Measurements from ENCODE around the gene SHROOM3.

The SHROOM3 gene

DNA sequence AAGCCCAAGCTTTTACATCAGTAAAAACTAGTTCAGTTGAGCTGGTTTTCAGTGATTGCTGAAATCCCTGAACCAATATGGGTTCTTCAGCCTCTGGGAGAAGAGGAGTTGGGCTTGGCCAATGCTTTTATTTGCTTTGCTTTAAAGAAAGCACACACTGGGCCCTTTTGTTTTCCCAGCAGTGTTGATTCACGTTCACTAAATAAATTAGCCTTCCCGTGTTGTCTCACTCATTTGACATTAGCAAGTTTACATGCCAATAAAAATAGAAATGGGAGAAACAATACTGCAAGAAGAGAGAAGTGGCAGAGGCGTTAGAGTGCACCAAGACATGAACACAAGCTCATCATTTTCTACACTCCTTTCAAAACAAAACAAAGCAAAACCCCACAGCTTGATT, 136.2 kb downstream of the SHROOM3 start:
- no peak for DNase-seq

DNA sequence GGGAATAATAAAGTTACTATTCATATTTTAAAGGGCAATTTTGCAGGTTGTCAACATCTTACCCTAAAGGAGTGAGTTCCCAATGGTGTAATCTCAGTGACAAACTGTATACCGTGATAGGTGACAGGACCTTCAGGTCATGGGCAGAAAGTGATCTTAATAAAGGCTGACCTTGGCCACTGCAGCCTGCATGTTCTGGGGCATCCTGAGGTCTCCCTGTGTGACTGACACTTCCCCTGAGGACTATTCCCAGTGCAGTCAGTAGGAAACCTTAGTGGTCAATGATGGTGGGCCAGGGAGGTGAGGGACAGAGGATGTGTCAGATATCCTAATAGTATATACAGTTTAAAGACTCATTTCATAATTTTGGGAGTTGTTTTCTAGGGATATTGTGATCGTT, 137.2 kb downstream of the SHROOM3 start:
- no peak for DNase-seq

DNA sequence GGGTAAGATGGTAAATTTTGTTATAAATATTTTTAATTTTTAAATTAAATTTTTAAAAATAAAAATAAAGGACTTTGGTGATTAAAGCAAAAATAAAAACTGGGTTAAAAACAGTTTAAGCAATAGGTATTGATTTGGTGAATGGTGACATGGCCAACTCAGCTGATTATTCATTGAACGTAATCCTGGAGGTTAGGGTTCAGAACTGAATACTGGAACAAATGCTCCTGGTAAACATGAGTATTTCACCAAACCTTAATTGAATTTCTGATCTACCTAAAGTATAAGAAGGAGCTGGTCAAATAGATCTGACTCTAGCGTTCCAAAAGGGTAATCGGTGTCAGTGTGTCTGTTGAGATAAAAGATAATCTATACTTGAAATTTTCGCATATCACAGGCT, 141.8 kb downstream of the SHROOM3 start:
- DNase-seq = no peak

DNA sequence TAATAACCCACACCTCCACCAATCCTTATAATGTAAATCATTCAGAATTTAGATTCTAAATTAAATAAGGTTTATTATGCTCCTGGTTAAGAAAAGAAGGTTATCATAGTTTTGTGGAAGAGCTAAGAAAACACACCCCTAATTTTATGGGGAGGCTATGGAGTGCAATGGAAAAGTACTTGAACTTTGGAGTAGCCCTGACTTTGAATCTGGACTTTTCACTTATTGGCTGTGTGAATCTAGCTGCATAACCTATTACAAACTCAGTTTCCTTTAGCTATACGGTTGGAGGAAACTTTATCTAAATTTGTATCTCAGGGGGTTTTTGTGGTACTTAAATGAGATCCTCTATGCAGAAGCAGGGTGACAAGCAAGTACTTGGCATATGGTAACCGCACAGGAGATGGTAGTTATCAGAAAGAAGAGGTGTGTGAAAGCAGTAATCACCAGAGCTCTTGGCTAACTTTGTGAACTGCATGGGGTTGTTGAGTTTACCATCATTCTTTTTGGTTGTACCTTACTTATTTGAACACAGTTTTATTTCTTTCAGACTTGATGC, 143.1 kb downstream of the SHROOM3 start:
- peak in 1 of 5 experiments; percentile 54 for DNase-seq

DNA sequence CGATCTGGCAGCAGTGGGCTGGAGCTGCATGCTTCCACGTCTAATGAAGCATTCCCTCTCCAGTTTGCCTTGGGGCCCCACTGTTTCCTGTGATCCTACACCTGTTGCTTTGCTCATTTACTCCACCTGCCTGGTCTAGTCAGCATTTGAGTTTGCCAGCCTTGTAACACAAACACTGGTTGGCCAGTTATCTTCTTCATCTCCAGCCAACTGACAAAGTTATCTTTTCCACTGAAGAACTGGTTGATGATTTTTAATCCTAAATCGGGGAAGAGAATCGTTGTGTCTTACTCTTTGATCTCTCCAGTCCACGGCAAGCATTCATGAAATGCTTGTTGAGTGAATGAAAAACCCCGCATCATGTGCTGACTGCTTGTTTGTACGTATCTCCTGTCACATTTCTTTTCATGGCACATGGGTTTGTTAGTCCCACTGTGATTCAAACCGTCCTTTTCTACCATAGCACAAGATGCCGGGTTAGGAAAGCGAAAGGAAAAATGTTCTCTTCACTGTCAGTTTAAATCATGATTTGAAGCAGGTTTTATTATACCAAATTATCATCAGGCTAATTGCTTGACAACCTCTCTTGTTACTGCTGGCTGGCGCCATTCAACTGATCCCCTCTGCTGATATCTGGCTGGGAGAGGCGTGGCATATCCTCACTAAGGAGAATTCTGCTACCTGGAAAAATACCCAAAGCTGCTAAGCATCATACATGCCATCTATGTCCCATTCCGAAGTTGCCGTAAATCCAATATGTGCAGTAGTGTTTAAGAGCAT, 144.8 kb downstream of the SHROOM3 start:
- DNase-seq = no peak

DNA sequence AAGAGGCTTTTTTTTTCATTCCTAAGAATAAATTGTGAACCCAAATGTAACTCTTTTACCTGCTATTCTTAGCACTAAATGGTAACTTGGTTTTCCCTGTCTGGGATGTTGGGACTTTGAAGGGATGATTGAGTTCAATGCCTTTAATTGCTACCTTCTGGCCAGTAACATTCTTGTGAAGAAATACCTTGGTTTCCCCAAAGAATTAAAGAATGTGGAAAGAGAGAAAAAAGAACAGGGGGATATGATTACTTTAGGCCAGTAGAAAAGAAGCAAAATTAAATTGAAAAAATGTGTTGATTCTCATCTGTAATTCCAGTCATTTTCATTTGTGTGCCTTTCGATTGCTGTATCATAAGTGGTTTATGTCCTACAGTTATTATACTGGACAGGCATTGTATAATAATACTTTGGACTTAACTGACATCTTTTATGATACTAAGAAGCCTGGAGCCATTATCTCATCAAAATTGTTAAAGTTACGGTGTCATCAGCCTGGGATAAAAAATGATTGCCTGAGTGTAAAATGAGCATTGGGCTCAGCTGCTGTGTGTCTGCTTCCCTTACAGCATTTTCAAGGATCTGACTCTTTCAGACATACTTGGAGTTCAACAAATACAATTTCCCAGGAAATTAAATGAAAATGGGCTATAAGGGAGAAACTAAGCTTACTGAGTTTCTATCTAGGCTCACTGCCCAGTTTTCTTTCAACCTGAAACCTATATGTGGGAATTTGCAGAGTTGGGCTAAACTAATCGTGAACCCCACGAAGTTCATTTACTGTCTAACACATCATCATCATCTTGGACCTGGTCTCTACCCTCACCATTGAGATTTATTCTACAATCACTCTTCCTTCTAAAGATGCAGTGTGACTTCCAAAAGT, 146.3 kb downstream of the SHROOM3 start:
- DNase-seq = no peak

DNA sequence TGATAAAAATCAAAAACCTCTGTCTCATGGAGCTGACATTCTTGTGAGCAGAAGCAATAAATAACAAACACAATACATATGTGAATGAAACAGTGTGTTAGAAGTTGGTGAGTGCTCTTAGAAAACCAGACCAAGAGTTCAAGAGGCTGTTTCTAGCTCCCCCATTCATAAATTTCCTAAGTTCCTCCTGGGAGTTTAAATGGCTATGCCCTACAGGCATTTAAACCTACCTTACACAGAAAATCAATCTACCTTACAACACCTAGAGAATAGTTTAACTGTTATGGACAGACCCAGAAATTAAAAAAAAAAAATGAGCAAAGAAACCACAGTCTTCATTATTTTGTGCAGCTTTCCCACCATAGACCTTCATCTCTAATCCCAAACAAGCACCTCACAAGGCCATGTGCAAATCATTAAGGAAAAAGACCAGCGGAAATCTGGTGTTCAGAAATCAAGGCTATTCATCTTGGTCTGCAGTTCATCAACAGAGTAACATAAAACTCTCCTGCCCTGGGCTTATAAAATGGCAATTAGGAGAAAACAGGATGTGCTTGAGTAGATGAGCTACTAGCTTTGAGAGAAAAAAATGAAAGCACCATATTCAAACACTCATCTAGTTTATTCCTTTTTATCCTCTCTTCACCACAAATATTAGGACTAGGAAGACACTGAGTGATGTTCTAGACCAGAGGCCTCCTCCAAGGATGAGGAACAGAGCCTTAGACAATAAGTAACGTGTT, 147.2 kb downstream of the SHROOM3 start:
- DNase-seq = no peak

DNA sequence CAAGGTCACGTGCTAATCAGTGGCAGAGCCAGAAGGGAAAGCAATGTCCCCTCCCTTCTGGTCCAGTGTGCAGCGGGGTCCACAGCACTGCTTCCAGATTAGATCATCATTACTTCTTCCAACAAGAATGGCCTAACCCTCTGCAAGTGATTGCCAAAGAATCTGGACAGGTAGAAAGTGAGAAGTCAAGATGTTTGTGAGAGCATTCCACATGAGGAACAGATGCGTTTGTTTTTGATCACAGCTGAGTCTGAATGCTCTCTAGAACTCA, 147.7 kb downstream of the SHROOM3 start:
- DNase-seq = no peak

DNA sequence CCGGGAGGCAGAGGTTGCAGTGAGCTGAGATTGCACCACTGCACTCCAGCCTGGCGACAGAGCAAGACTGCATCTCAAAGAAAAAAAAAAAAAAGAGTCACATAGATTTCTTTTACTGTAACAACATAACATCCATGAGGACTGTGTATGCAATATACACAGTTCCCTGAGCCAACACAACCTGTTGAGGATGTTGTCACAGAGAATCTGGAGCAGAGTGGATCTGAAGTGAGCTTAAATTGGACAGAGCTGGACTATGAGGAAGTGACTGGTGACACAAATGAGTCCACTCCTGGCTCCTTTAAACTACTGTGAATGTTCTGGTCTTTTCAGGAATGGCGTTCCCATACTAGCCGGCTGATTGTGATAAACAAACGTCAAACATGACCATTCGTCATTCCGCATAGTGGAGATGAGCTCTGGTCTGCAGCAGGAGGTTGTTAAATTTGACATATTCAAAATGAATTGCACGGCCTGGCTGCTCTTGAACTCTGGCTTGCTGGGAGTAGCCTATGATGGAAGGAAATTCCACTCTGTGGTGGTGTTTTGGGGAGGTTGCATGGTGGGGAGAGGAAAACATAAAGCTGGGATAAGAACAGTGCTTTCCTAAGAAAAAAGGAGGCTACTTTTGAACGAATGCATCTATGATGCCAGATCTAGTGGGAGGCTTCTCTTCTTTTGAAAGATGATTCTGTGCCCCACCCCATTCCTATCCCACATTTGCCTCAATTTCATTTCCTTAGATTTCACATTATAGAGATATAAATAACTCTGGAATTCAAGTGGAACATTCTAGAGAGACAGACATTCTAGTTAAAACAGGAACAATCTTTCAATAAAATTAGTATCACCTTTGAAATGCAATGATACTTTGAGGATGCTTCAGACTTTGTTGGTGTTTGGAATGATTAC, 149.5 kb downstream of the SHROOM3 start:
- DNase-seq = no peak

DNA sequence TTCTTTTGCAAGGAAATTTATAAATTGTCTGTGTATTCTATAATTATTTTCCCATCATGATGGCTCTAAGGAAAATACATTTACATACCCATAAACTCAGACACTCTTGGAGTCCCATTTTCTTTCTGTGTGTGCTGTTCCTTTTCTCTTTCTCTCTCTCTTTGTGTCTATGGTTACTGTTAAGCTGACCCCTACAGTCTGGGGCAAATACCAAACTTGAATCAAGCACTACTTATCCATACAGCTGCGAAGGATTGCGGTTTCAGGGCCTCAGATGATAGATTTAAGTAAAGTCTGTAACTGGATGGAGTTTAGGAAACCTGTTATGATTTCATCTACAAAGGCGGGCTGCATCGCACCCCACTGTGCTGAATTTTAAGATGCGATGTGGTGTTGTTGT, 150.2 kb downstream of the SHROOM3 start:
- DNase-seq = no peak

DNA sequence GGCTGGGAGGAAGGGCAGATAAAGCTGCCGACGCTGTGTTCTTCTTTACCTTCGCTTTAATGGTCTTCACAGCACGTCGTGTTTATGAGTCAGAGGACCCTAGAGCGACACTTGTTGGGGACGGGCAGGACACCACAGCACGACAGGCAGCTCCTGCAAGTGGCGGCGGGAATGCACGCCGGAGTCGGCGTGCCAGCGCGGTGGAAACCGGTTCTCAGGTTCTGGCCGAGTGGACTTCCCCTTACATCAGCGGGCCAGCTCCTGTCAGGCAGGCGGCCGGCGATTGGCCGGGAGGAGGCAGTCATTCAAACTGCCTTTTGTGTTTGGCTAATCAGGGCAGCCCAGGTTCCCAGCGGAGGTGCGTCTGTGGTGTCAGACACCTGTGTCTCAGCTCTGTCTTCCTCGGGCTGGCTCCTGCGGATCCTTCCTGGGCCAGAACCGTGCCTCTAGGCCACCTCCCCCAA, 150.9 kb downstream of the SHROOM3 start:
- DNase-seq = peak in 1 of 5 experiments; percentile 16

DNA sequence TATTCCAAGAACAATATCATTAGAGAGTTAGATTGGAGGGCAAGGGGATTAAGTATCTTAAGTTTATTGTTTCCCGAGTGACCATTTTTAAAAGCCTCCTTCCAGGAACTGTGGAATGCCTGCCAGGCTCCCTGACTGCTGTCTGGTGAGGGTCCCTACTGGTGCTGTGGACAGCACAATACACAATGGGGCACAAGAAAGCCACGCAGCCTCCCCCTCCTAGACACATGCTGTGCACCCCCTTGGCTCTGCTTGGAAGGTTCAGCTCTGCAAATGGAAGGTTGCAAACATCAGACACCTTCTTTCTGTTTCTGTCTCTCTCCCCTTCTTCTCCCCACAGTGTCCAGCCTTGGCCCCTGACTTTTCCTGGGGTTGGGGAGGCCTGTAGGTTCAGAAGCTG, 153.2 kb downstream of the SHROOM3 start:
- DNase-seq = no peak

DNA sequence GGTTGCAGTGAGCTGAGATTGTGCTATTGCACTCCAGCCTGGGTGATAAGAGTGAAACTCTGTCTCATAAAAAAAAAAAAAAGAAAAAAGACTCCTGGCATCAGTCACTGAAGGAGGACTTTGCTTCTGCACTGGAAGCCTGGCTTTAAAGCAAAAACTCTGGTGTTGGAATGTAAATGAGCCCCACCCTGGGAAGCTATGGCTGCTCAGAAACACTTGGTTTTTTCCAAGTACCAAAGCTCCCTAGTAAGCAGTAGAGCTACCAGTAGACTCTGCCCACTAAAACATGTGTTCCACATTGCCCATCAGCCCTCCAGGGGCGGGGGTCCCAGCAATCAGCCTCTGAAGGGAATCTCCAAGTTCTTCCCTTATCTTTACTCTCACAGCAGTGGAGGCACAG, 154.4 kb downstream of the SHROOM3 start:
- DNase-seq = no peak

DNA sequence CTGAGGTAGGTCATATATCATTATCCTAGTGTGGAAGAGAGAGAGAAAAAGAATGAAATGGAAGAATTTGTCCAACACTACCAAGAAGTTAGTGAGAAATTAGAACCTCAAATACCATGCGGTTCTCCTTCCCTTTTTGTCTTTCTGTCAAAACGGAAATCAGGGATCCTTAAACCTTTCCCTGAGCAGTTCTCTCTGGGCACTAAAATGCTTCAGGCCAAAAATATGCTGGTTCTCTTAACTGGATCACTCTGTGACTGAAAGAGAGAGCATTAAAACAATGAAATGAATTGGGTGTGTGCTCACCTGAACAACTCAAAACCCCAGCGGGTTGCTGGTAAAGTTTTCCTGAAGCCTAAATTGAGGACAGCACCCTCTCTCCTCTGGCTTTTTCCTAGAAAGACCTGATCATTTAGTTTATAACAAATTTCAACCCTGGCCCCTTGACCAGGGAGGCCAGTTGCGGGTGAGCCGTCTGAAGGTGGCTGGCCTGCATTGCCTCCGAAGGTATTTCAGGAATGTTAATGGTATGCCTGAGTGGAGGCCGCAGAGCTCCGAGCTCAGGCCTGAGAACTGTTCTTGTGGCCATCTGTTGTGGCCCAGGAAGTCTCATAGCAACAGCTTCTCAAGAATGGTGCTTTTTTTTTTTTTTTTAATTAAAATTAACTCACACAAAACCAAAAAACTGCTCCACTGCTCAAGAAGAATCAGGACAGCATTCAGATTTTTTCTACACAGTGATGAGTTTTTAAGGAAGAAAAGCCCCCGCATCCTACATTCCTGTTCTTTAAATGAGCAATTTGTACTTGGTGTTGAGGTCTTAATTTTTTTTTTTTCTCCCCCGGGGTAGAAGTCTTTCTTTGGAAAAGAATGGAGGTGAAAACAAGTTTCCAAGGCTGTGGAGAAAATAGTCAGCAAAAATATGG, 155.1 kb downstream of the SHROOM3 start:
- no peak for DNase-seq

DNA sequence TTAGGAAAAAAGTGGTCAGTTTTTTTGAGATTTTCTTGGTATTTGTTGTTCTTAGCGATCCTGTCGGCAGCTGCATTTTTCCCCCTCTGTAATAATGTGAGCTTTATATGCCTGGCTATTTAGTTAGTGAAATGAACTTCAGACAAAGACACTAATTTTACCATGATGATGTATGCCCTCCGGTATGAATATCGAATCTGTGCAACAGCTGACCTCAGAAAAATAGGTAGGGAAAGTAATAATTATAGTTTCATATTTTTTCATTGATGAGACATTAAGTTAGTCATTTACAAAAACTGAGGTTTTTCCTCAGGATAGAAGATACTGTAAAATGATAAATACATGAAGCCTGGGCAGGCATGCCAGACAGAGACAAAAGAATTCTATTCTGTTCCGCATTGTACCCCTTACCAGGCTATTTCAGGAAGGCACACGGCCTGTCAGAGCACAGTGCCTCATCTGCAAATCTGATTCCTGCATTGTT, 155.8 kb downstream of the SHROOM3 start:
- no peak for DNase-seq

DNA sequence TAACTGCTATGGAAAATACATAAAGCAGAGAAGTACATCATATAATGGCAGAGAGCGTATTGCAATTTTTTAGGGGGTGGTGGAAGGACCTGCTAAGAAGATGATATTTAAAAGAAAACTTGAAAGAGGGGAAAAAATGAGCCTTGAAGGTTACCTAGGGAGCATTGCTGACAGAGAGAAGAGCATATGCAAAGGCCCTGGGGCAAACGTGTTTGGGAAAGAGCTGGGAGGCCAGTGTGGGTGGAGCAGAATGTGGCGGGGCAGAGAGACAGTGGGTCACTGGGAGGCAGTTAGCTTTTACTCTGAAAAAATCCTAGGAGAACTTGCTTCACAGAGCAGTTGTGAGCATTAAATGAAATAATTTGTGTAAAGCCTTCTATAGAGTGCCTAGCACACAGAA, 157.0 kb downstream of the SHROOM3 start:
- DNase-seq = no peak

DNA sequence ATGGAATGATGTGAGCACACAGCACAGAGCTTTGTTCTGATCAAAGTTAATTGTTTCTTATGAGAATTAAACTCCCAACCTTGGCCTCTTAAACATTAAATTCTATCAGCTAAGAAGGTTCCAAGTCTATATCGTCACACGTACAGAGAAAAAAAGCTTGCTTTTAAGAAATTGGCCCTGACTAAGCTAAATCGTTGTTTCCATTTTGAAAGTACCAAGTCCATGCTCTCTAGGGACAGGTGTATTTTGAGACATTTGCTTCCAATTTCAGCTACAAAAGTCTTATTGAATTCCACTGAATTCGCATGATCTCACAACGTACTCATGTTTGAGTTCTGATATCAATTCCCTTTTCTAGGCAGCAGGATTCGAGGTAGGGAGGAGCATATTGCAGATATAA, 157.4 kb downstream of the SHROOM3 start:
- no peak for DNase-seq

DNA sequence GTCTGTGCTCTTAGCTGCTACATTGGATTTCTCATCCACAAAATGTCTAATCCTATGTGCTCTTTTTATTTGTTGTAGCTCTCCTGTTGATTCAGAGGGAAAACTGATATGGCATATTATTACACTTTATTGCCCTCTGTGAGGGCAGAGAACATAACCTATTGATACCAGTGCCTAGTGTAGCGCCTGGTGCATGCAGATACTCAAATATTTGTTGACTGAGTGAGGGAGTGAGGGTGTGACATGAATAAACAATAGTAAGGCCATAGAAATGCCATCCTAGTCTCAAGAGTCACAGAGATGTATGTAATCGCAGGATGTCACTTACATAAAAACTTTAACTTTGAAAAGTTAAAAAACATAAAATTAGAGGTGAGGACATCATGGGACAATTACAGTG, 159.1 kb downstream of the SHROOM3 start:
- DNase-seq = no peak

DNA sequence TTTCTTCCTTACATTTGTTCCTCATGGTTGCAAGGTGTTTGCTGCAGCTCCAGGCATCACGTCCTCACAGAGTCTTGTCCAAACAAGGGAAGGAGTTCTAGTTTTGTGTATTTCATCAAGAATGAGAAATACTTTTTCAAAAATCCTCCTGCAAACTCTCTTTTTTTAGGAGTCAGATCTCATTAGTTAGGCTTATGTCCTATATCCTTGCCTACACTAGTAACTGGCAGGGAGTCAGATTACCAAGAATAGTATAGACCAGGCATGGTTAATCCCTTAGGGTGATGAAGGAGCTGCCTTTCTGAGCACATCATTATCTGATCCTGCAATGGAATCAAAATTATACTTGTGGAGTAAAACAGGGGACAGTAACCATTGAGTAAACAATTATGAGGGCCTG, 160.4 kb downstream of the SHROOM3 start:
- DNase-seq = no peak

DNA sequence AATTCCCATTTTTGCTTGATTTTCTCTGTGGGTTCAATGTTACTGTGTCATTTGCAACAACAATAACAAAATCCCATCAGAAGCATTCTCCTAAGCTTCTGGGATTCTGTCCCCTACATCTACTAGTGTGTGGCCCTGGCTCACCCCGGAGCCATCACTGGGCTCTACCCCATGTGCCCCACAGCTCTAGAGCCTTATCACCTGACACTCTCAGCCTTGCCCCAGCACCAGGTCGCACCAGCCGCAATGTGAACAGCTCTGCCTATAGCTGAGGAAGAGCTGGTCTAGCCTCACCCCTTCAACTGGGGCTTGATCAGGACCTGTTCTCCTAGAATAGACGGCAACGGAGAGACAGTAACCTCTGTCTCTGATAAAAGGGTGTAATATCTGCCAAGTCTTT, 161.7 kb downstream of the SHROOM3 start:
- DNase-seq = no peak

Measured in T-helper 2 cell (primary cell).